ENCODE measurements around the gene SMYD3. TPM values are rescaled to one million over a fixed set of nuclear protein-coding genes. Genes with fewer than 3 reads are reported as not detected.

Gene SMYD3
- total and polyA plus RNA-seq, 2 of the 13 experiments (the other 11 are each of a cell fraction or from before 2014, with no cell fraction given): 27.7 to 35.8 TPM

- TF ChIP-seq ZHX2 (IDR thresholded peaks at IDR 0.05; ENCODE audit: low read depth) (no peak), ZHX2 (CRISPR knock-in tag; IDR thresholded peaks at IDR 0.05; ENCODE audit: borderline replicate concordance) (no peak)
Measured at GRCh38 chr1:246460406-246460805, 46.7 kb downstream of the SMYD3 start (continued).

GRCh38 chr1:246459221-246459620 is 47.9 kb downstream of the SMYD3 start:
- Histone ChIP-seq H3K9me3 (ENCODE audit: low read length) (no peaks in the 10 kb centered on the region), H3K4me1 (ENCODE audit: insufficient read depth, low read length) (no peaks in the 10 kb centered on the region), H3K9ac (ENCODE audit: insufficient read depth, low read depth, low read length) (no peak overlapping the region), H3K27me3 (ENCODE audit: control insufficient read depth in 1 of 2, insufficient read depth in 2 of 2, low read length in 2 of 2) (no peaks in the 10 kb centered on the region), H3K4me3 (replicated peaks in 1 of 3; ENCODE audit: insufficient read depth in 1 of 3, low read depth in 2 of 3, low read length in 3 of 3) (no peak overlapping the region), H4K20me1 (ENCODE audit: insufficient read depth, low read length) (no peaks in the 10 kb centered on the region), H3K36me3 (replicated peaks in 1 of 2; ENCODE audit: control insufficient read depth in 1 of 2, insufficient read depth in 2 of 2, low read length in 2 of 2) (no peaks in the 10 kb centered on the region), H3K27ac (ENCODE audit: extremely low read length, insufficient read depth, low read length) (no peak overlapping the region), H3K79me2 (ENCODE audit: insufficient read depth, low read length) (peaks cover 2% of the 10 kb centered on the region), H3K4me2 (ENCODE audit: low read depth, low read length) (no peak overlapping the region), H2AFZ (ENCODE audit: low read length) (no peak overlapping the region)
- intact Hi-C loops (cut with micrococcal nuclease; ENCODE audit: unreplicated experiment) (loop anchor here (10.0 kb wide), 1 partner anchor 944 kb away; no protein-coding TSS in a partner anchor), in situ Hi-C loops (cut with HindIII; ENCODE audit: extremely low pct_ligation_motif_present, low pct_unique_long_range_greater_than_20kb) (no loop called here)
- no peak for DNase-seq (ENCODE audit: low spot score)
- ChIA-PET CTCF (ENCODE audit: low intra/inter-chr PET ratio, low total read pairs) (no interaction called here), POLR2A (no interaction called here)
- ATAC-seq: no peak
- FAIRE-seq: no peak
- no TSS peak for BruUV-seq (replicated peaks)
- WGBS (ENCODE audit: low lambda C conversion rate): 97% methylated on average over 14 of the region's 14 CpGs
- no peak for TF ChIP-seq ZNF546 (CRISPR knock-in tag; conservative IDR thresholded peaks at IDR 0.05)
- no peak for TF ChIP-seq RERE (CRISPR knock-in tag; IDR thresholded peaks at IDR 0.05; ENCODE audit: low read depth)
- no peak for TF ChIP-seq RNF2 (conservative IDR thresholded peaks at IDR 0.05; ENCODE audit: low read depth)
- TF ChIP-seq HNF4G (IDR thresholded peaks at IDR 0.05; ENCODE audit: borderline replicate concordance, low read depth, low read length): no peak
- TF ChIP-seq HNF4G (CRISPR knock-in tag; IDR thresholded peaks at IDR 0.05; ENCODE audit: borderline replicate concordance, low read depth): no peak
- TF ChIP-seq E2F5 (CRISPR knock-in tag; conservative IDR thresholded peaks at IDR 0.05): no peak
- TF ChIP-seq BCL3 (CRISPR knock-in tag; IDR thresholded peaks at IDR 0.05): no peak
